ENCODE data around the gene CEACAM5.

Gene CEACAM5

GRCh38 chr19:41708481-41708880 lies at the start of gene CEACAM5:
TSS of gene CEACAM5 (plus strand) at chr19:41708626. CDS start at chr19:41708732, 106 bp downstream.
- FAIRE-seq (no peak), DNase-seq (ENCODE audit: insufficient read length, low spot score) (no peak)

GRCh38 chr19:41666075-41666474 lies 42.4 kb upstream of the CEACAM5 start:
- DNase-seq (ENCODE audit: insufficient read length, low spot score): no peak
- FAIRE-seq: no peak

- DNase-seq (ENCODE audit: insufficient read length, low spot score) (no peak), FAIRE-seq (no peak)
Measured at GRCh38 chr19:41668315-41668714, 40.1 kb upstream of the CEACAM5 start.

- FAIRE-seq: no peak
- no peak for DNase-seq (ENCODE audit: insufficient read length, low spot score)
Measured at GRCh38 chr19:41670755-41671154, 37.7 kb upstream of the CEACAM5 start.

- no peak for FAIRE-seq
- no peak for DNase-seq (ENCODE audit: insufficient read length, low spot score)
Measured at GRCh38 chr19:41671486-41671885, 36.9 kb upstream of the CEACAM5 start.

- no peak for FAIRE-seq
Measured at GRCh38 chr19:41682437-41682836, 26.0 kb upstream of the CEACAM5 start.

GRCh38 chr19:41687419-41687818 lies 21.0 kb upstream of the CEACAM5 start:
- FAIRE-seq (no peak), DNase-seq (ENCODE audit: insufficient read length, low spot score) (no peak)

More at GRCh38 chr19:41682437-41682836, 26.0 kb upstream of the CEACAM5 start:
- DNase-seq (ENCODE audit: insufficient read length, low spot score): no peak

- DNase-seq (ENCODE audit: insufficient read length, low spot score) (no peak), FAIRE-seq (no peak)
Measured at GRCh38 chr19:41688098-41688497, 20.3 kb upstream of the CEACAM5 start, which contains the start of gene CEACAM7. TSS of gene CEACAM7 (minus strand) at chr19:41688270. CDS start at chr19:41688165, 105 bp downstream.

- FAIRE-seq: no peak
Measured at GRCh38 chr19:41688687-41689086, 19.7 kb upstream of the CEACAM5 start.

GRCh38 chr19:41689993-41690800 lies 18.2 kb upstream of the CEACAM5 start:
- FAIRE-seq: no peak
- DNase-seq (ENCODE audit: insufficient read length, low spot score): no peak

More at GRCh38 chr19:41688687-41689086, 19.7 kb upstream of the CEACAM5 start:
- DNase-seq (ENCODE audit: insufficient read length, low spot score): no peak

- no peak for FAIRE-seq
- no peak for DNase-seq (ENCODE audit: insufficient read length, low spot score)
Measured at GRCh38 chr19:41690801-41691065, 17.7 kb upstream of the CEACAM5 start.

- no peak for DNase-seq (ENCODE audit: insufficient read length, low spot score)
- FAIRE-seq: no peak
Measured at GRCh38 chr19:41691268-41691970, 17.0 kb upstream of the CEACAM5 start.

GRCh38 chr19:41694196-41694595 lies 14.2 kb upstream of the CEACAM5 start:
- FAIRE-seq (no peak), DNase-seq (ENCODE audit: insufficient read length, low spot score) (no peak)

- DNase-seq (ENCODE audit: insufficient read length, low spot score) (no peak), FAIRE-seq (no peak)
Measured at GRCh38 chr19:41694831-41695635, 13.4 kb upstream of the CEACAM5 start.

- no peak for FAIRE-seq
Measured at GRCh38 chr19:41695745-41696144, 12.7 kb upstream of the CEACAM5 start.

GRCh38 chr19:41696402-41697197 lies 11.8 kb upstream of the CEACAM5 start:
- DNase-seq (ENCODE audit: insufficient read length, low spot score) (no peak), FAIRE-seq (no peak)

More at GRCh38 chr19:41695745-41696144, 12.7 kb upstream of the CEACAM5 start:
- DNase-seq (ENCODE audit: insufficient read length, low spot score): no peak

GRCh38 chr19:41697198-41697855 lies 11.1 kb upstream of the CEACAM5 start:
- DNase-seq (ENCODE audit: insufficient read length, low spot score): no peak
- no peak for FAIRE-seq

- no peak for FAIRE-seq
- DNase-seq (ENCODE audit: insufficient read length, low spot score): no peak
Measured at GRCh38 chr19:41698746-41699230, 9.6 kb upstream of the CEACAM5 start.

- DNase-seq (ENCODE audit: insufficient read length, low spot score): no peak
- no peak for FAIRE-seq
Measured at GRCh38 chr19:41699231-41699967, 9.0 kb upstream of the CEACAM5 start.

All from HTR-8/SVneo (cell line).